ENCODE data around the gene TNIK. TPM values are rescaled to one million over a fixed set of nuclear protein-coding genes. Genes with fewer than 3 reads are reported as not detected.

Gene TNIK
- total and polyA plus RNA-seq, 10 of the 15 experiments (the other 5 are each of a cell fraction or from before 2014, with no cell fraction given): 13.9 to 74.3 (median 48.2) TPM

- CTCF ChIA-PET: no interaction called here
- intact Hi-C loops (cut with micrococcal nuclease; ENCODE audit: unreplicated experiment) (loop anchor here (10.0 kb wide), 1 partner anchor 171 kb away; no protein-coding TSS in a partner anchor), in situ Hi-C loops (cut with MboI) (no loop called here)
- H2AFZ ChIP-seq (ENCODE audit: control insufficient read depth, low read depth, low read length): no peak overlapping the region
- no peak overlapping the region for H3K4me2 ChIP-seq (ENCODE audit: control insufficient read depth, insufficient read depth)
- H3K79me2 ChIP-seq (ENCODE audit: control insufficient read depth, insufficient read depth, low read length): no peaks in the 10 kb centered on the region
- H3K27ac ChIP-seq (ENCODE audit: control insufficient read depth, insufficient read depth): no peak overlapping the region
- DNase-seq (ENCODE audit: low read depth, low spot score): no peak
- H3K9me3 ChIP-seq (replicated peaks; ENCODE audit: control insufficient read depth, insufficient read depth, low read length): no peaks in the 10 kb centered on the region
- WGBS (ENCODE audit: insufficient coverage, insufficient replicate concordance, low lambda C conversion rate, missing lambda C conversion rate): 95% methylated on average over 1 of the region's 1 CpG
- FAIRE-seq: no peak
- BruUV-seq (replicated peaks): no TSS peak
- ATAC-seq: no peak
- TF ChIP-seq TAF1 (IDR thresholded peaks at IDR 0.05; ENCODE audit: borderline replicate concordance, low read depth, low read length) (no peak), JUND (IDR thresholded peaks at IDR 0.05; ENCODE audit: low read depth, low read length) (no peak), SUZ12 (IDR thresholded peaks at IDR 0.05; ENCODE audit: unreplicated experiment) (no peak)
- H3K4me1 ChIP-seq (ENCODE audit: control insufficient read depth, insufficient read depth, low read length): no peaks in the 10 kb centered on the region
- POLR2A ChIA-PET: no interaction called here
- H3K9ac ChIP-seq (ENCODE audit: control insufficient read depth, insufficient read depth, low read length): no peak overlapping the region
- SMC1A ChIA-PET (ENCODE audit: uncharacterized antibody, unreplicated experiment): interaction anchor here (1.5 to 1.7 kb wide), 2 partner anchors 13 to 29 kb away, joined by 3 to 7 read pairs; no protein-coding TSS in a partner anchor
- H3K27me3 ChIP-seq (replicated peaks in 1 of 2; ENCODE audit: control insufficient read depth in 2 of 2, insufficient read depth in 2 of 2, low read length in 1 of 2): no peaks in the 10 kb centered on the region
- peaks cover 12 to 25% of the 10 kb centered on the region in 2 experiments for H3K36me3 ChIP-seq (ENCODE audit: control insufficient read depth in 2 of 2, insufficient read depth in 2 of 2, low read length in 1 of 2)
- no peak overlapping the region for H3K4me3 ChIP-seq
- H4K20me1 ChIP-seq (ENCODE audit: control insufficient read depth, insufficient read depth): no peaks in the 10 kb centered on the region
- RAD21 ChIA-PET (ENCODE audit: unreplicated experiment): interaction anchor here (0.7 kb wide), 1 partner anchor 8 kb away, joined by 3 read pairs; no protein-coding TSS in a partner anchor
These were observed 324.7 kb downstream of the TNIK start for GRCh38 chr3:171135549-171135948.

GRCh38 chr3:171133796-171134569 is 326.2 kb downstream of the TNIK start:
- Histone ChIP-seq H3K9ac (ENCODE audit: control insufficient read depth, insufficient read depth, low read length) (no peak overlapping the region), H2AFZ (ENCODE audit: control insufficient read depth, low read depth, low read length) (no peak overlapping the region), H3K27me3 (replicated peaks in 1 of 2; ENCODE audit: control insufficient read depth in 2 of 2, insufficient read depth in 2 of 2, low read length in 1 of 2) (no peaks in the 10 kb centered on the region), H3K4me2 (ENCODE audit: control insufficient read depth, insufficient read depth) (no peak overlapping the region), H3K27ac (ENCODE audit: control insufficient read depth, insufficient read depth) (no peak overlapping the region), H3K9me3 (replicated peaks; ENCODE audit: control insufficient read depth, insufficient read depth, low read length) (no peaks in the 10 kb centered on the region), H3K36me3 (ENCODE audit: control insufficient read depth in 2 of 2, insufficient read depth in 2 of 2, low read length in 1 of 2) (peaks cover 4 to 27% of the 10 kb centered on the region in 2 experiments), H3K4me3 (no peak overlapping the region), H3K4me1 (ENCODE audit: control insufficient read depth, insufficient read depth, low read length) (no peaks in the 10 kb centered on the region), H3K79me2 (ENCODE audit: control insufficient read depth, insufficient read depth, low read length) (no peaks in the 10 kb centered on the region), H4K20me1 (ENCODE audit: control insufficient read depth, insufficient read depth) (no peaks in the 10 kb centered on the region)
- WGBS (ENCODE audit: insufficient coverage, insufficient replicate concordance, low lambda C conversion rate, missing lambda C conversion rate): 92% methylated on average over 5 of the region's 5 CpGs
- FAIRE-seq: no peak
- DNase-seq (ENCODE audit: low read depth, low spot score): no peak
- ATAC-seq: no peak
- in situ Hi-C loops (cut with MboI): no loop called here
- RAD21 ChIA-PET (ENCODE audit: unreplicated experiment): no interaction called here
- no TSS peak for BruUV-seq (replicated peaks)
- intact Hi-C loops (cut with micrococcal nuclease; ENCODE audit: unreplicated experiment): loop anchor here (10.0 kb wide), 1 partner anchor 169 kb away; no protein-coding TSS in a partner anchor
- POLR2A ChIA-PET: no interaction called here
- SMC1A ChIA-PET (ENCODE audit: uncharacterized antibody, unreplicated experiment): interaction anchor here (0.9 to 1.7 kb wide), 2 partner anchors 10 to 12 kb away, joined by 3 to 7 read pairs; no protein-coding TSS in a partner anchor
- CTCF ChIA-PET: interaction anchor here (1.8 kb wide), 1 partner anchor 433 kb away, joined by 5 read pairs; no protein-coding TSS in a partner anchor
- TF ChIP-seq JUND (IDR thresholded peaks at IDR 0.05; ENCODE audit: low read depth, low read length): no peak

Data from GM12878 (cell line).